Activated CD4-positive, alpha-beta T cell treated with anti-CD3 and anti-CD28 coated beads, Interleukin-2, amount 50 U/mL, for 48 hours (primary cell): ENCODE data around the gene DBR1.

ENCODE experiments used
- DNase-seq, 2 experiments: peaks; one replicate each; pipeline ENCODE4 v3.0.0-alpha.2; 2020

Gene DBR1

DNA sequence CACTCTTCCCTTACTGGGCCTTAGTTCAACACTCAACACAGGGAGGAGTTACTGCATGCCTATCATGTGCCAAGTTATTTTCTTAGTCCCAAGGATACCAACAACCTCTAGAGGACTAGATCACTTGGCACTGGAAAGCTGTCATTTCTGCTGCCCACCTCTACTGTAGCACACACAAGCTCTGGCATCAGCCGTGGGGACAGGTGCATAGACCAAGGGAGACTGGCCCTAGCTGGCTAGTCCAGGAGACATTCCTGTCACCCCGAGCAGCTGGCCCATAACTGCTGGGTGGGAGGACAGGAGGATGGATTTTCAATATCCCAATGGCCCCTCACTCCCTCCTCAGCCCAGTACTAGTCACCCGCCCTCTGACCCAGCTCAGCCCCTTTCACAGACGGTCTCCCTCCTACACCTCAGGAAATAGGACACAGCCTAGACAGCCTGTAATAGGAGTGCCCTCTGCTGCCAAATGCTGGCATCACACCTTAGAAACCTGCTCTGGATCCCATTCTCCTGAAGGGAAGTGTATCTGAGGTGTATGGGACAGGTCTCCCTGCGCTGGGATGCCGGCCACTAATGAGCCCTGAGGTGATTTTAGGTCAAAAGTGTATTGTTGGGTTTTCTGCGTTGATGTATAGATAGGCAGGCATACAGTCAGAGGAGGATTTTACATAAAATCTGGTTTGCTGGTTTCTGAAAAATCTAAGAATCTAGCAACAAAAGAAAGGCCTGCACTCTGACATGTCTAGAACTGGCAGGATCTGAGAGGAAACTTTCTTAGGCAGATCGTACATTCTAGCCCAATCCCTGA is 55.9 kb downstream of the DBR1 start:
- DNase-seq = peak; percentile 77 to 82

DNA sequence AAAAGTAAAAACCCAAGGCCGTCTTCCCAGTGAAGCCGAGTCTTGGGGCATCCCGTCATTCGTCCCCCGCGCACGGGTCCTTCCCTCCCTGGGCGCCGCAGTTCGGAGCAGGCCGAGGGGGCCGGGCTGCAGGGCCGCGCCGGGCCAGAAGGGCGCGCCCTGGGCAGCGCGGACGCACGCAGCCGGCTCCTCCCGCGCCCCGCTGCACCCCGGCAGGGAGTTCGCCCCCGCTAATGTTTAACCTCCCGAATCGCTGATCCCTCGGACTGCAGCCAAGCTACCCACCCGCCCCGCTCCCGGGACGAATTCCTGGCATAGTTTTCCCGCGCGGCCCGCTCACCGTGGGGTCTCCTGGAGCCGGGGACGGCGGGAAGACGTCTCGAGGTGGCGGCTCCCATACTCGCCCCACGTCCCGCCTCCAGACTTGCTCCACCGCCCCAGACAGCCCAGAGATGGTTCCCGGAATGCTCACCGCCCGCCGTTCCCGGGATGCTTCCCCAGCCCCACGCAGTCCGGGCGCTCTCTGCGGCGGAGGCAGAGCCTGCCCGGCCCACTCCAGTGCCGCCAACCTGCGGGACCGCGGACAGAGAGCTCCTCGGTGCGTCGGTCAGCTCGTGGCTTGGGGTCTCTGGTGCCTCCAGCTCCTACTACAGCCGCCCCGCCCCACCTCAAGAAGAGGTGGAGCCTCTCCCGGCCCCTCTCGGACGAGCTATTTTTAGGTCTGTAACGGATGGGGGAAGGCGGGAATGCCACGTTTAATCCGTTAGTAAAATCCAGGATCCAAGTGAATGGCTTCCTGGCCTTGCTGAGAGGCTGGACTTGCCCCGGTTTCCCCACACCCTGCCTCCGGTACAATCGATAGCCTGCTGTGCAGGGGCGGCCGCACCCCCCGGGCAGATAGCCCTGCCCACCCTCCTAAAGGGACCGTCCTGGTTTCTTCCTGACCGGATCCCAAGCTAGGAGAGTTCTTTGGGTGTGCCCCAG is 59.4 kb downstream of the DBR1 start, which contains the start of gene DZIP1L:
TSS of gene DZIP1L (minus strand) at position 621 of the 984 bp plus-strand sequence. CDS start 11,637 bp downstream, outside the sequence.
- peak; percentile 34 to 36 for DNase-seq

DNA sequence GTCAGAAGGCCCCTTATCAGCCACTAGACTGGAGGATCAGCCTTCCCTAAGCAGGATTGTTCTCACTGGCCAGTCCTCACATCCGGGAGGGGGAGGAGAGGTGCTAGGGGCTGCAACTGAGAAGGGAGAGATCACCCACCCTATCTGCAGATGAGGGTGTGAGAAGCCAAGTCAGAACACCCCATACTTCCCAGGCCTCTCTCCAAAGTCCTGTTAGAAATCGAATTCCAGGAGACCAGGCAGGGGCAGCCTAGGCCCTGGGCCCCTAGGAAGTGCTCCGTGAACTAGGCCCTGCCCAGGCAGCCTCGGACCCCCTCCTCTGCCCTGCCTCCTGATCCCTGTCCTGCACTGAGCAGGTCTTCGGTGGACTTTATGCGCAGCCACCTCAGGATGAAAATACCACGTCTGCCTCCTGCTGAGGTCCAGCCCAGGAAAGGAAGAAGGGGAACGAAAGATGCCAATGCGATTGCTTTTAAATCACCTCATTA is 60.2 kb downstream of the DBR1 start:
- no peak for DNase-seq

DNA sequence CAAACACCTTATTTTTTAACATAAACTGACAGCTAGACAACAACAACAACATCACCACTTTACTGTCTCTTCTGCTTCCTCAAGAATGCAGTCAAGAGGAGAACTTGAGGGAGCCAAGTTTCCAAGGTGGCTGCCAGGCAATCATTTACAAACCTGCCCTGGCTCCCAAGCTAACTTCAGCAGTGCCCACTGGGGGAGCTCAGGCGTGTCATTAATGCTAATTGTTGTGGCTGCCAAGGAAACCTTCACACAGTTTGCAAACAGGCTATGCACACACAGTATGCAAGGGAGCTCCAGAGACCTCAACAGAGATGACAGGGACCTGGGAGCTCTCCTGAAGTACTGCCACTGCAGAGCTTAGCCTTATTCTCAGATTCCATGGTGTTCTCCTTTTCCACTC is 61.4 kb downstream of the DBR1 start:
- no peak for DNase-seq

DNA sequence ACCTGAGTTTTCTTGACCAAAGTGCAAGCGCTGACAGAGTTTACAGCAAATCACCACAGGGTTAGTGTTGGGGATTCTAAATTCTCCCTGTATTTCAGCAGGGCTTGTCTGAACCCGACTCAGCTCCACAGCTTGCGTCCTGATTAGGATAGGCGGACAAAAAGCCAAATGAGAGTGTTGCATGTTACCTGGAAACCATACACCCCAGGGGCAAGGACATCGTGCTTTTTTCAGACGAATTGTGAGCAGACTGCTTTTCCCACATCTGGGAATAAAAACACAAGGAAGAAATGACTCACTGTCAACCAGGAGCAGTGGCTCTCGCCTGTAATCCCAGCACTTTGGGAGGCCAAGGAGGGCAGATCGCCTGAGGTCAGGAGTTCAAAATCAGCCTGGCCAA is 62.4 kb downstream of the DBR1 start:
- no peak for DNase-seq
